Liver (tissue), 9 donors: ENCODE data around the gene ASB13. TPM values are rescaled to one million over a fixed set of nuclear protein-coding genes. Genes with fewer than 3 reads are reported as not detected.

Experiments used
- DNase-seq: peaks from one replicate; pipeline ENCODE4 v3.0.0-alpha.2; 2017; ENCODE audit warnings: low spot score
- H3K27ac ChIP-seq, 2 donors: one replicate each; pipeline ENCODE4 v1.7.0; 2013; ENCODE audit warnings: inconsistent platforms in 2 of 2, low read length in 2 of 2, control low read depth in 1 of 2, low read depth in 1 of 2, mild to moderate bottlenecking in 1 of 2
- H3K27me3 ChIP-seq, 4 donors: one replicate each; pipeline versions ENCODE4 v1.6.1 to v1.7.0; 2013; ENCODE audit warnings: low read length in 3 of 4, inconsistent platforms in 1 of 4, mild to moderate bottlenecking in 1 of 4, moderate library complexity in 1 of 4; ENCODE audit not compliant: control insufficient read depth in 4 of 4, insufficient read depth in 4 of 4
- H3K36me3 ChIP-seq, 4 donors: one replicate each; pipeline versions ENCODE4 v1.6.1 to v1.7.0; 2013; ENCODE audit warnings: low read length in 3 of 4, mild to moderate bottlenecking in 3 of 4, low read depth in 1 of 4, moderate library complexity in 1 of 4; ENCODE audit not compliant: control insufficient read depth in 4 of 4, insufficient read depth in 3 of 4
- H3K4me1 ChIP-seq, 4 donors: one replicate each; pipeline versions ENCODE4 v1.6.1 to v1.7.0; 2013; ENCODE audit warnings: low read length in 3 of 4, mild to moderate bottlenecking in 3 of 4, moderate library complexity in 1 of 4; ENCODE audit not compliant: control insufficient read depth in 4 of 4, insufficient read depth in 4 of 4
- H3K4me3 ChIP-seq, 3 donors: one replicate each; pipeline versions ENCODE4 v1.6.1 to v1.7.0; 2013; ENCODE audit warnings: low read length in 3 of 3, control low read depth in 1 of 3, low read depth in 1 of 3, mild to moderate bottlenecking in 1 of 3
- H3K9ac ChIP-seq, 2 donors: one replicate each; pipeline ENCODE4 v1.7.0; 2013; ENCODE audit warnings: low read length in 2 of 2, mild to moderate bottlenecking in 2 of 2, moderate library complexity in 2 of 2, control low read depth in 1 of 2, low read depth in 1 of 2
- H3K9me3 ChIP-seq, 4 donors: one replicate each; pipeline versions ENCODE4 v1.6.1 to v1.7.0; 2013; ENCODE audit warnings: low read length in 3 of 4; ENCODE audit not compliant: control insufficient read depth in 4 of 4
- EGR1 ChIP-seq, 2 donors: IDR thresholded peaks; 2 replicates each; pipeline ENCODE4 v1.6.1; 2016 to 2018; ENCODE audit warnings: antibody characterized with exemption in 2 of 2, low read depth in 2 of 2
- FOXA1 ChIP-seq: IDR thresholded peaks from 2 replicates; pipeline ENCODE4 v1.6.1; 2016; ENCODE audit warnings: antibody characterized with exemption
- HNF4A ChIP-seq, 2 donors: conservative IDR thresholded peaks; 2 replicates each; pipeline ENCODE4 v1.6.1; 2016; ENCODE audit warnings: antibody characterized with exemption in 2 of 2, mild to moderate bottlenecking in 2 of 2
- HNF4G ChIP-seq: IDR thresholded peaks from 2 replicates; pipeline ENCODE4 v1.6.1; 2016; ENCODE audit warnings: antibody characterized with exemption
- MAX ChIP-seq: IDR thresholded peaks from 2 replicates; pipeline ENCODE4 v1.6.1; 2016; ENCODE audit warnings: antibody characterized with exemption
- NR2F2 ChIP-seq: IDR thresholded peaks from 2 replicates; pipeline ENCODE4 v1.6.1; 2016; ENCODE audit warnings: antibody characterized with exemption
- RAD21 ChIP-seq, 2 donors: IDR thresholded peaks; 2 replicates each; pipeline ENCODE4 v1.6.1; 2016; ENCODE audit warnings: antibody characterized with exemption in 2 of 2, mild to moderate bottlenecking in 2 of 2
- RXRA ChIP-seq, 2 donors: IDR thresholded peaks; 2 replicates each; pipeline ENCODE4 v1.6.1; 2017 to 2018; ENCODE audit warnings: antibody characterized with exemption in 2 of 2, mild to moderate bottlenecking in 1 of 2
- SP1 ChIP-seq: IDR thresholded peaks from 2 replicates; pipeline ENCODE4 v1.6.1; 2018; ENCODE audit warnings: antibody characterized with exemption, mild to moderate bottlenecking
- TAF1 ChIP-seq: conservative IDR thresholded peaks from 2 replicates; pipeline ENCODE4 v1.6.1; 2016; ENCODE audit warnings: antibody characterized with exemption, mild to moderate bottlenecking
- YY1 ChIP-seq: IDR thresholded peaks from 2 replicates; pipeline ENCODE4 v1.6.1; 2016; ENCODE audit warnings: antibody characterized with exemption, mild to moderate bottlenecking
- WGBS: extraction: QIAGEN DNeasy Blood & Tissue Kit; methylation state at CpG from one replicate; pipeline ENCODE4 v1.1.7; 2013; 5-methylcytosine and 5-hydroxymethylcytosine counted together
- polyA plus RNA-seq, 2 donors: library from polyadenylated mRNA; stranded (reverse) in 1 of 2; unstranded in 1 of 2; fragments of 200-250 nt in 1 of 2; fragments of >200 nt in 1 of 2; fragmentation: Nextera tagmentation in 1 of 2; extraction: Ambion mirVana in 1 of 2; gene quantifications; one replicate each; pipeline versions ENCODE4 v1.2.1 to v1.2.3, GENCODE V29; 2013 to 2015
- total RNA-seq, 2 donors: library from RNA; depleted of rRNA; stranded (reverse); fragments of >200 nt; gene quantifications; one replicate each; pipeline ENCODE4 v1.2.3, GENCODE V29; 2014
- TF ChIP-seq, protein P1 (sequence below): IDR thresholded peaks from 2 replicates; pipeline ENCODE4 v1.6.1; 2016; ENCODE audit warnings: antibody characterized with exemption, mild to moderate bottlenecking
- donor health status: healthy.
- donor health status: healthy.
- donor health status: healthy.
- donor health status: healthy.
- donor health status: healthy.

The ASB13 gene
- total and polyA plus RNA-seq, 4 donors = 8.5 to 48.3 (median 42.5) TPM

DNA sequence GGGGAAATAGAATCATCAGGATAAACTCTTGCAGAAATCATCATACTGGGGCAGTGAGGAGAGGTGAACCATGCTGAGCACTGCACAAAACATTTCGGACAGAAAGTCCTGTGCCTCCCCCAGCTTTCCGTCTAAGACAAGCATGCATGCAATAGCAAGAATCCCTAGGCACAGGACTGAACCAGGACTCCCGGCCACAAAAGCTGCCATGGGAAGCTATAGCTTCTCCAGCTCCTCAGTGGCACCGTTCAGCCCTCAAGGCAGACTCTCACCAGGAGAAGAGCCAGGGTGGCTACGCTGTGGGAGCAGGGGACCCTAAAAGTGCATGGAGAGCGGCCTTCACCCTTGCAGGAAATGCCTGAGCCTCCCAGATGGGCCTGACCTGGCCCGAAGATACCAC lies 70.8 kb downstream of the ASB13 start:
- TF ChIP-seq, protein P1, sequence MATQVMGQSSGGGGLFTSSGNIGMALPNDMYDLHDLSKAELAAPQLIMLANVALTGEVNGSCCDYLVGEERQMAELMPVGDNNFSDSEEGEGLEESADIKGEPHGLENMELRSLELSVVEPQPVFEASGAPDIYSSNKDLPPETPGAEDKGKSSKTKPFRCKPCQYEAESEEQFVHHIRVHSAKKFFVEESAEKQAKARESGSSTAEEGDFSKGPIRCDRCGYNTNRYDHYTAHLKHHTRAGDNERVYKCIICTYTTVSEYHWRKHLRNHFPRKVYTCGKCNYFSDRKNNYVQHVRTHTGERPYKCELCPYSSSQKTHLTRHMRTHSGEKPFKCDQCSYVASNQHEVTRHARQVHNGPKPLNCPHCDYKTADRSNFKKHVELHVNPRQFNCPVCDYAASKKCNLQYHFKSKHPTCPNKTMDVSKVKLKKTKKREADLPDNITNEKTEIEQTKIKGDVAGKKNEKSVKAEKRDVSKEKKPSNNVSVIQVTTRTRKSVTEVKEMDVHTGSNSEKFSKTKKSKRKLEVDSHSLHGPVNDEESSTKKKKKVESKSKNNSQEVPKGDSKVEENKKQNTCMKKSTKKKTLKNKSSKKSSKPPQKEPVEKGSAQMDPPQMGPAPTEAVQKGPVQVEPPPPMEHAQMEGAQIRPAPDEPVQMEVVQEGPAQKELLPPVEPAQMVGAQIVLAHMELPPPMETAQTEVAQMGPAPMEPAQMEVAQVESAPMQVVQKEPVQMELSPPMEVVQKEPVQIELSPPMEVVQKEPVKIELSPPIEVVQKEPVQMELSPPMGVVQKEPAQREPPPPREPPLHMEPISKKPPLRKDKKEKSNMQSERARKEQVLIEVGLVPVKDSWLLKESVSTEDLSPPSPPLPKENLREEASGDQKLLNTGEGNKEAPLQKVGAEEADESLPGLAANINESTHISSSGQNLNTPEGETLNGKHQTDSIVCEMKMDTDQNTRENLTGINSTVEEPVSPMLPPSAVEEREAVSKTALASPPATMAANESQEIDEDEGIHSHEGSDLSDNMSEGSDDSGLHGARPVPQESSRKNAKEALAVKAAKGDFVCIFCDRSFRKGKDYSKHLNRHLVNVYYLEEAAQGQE = no peak
- no peak for TF ChIP-seq SP1
- no peak for TF ChIP-seq TAF1
- no peak for TF ChIP-seq YY1
- TF ChIP-seq EGR1 (IDR thresholded peaks at IDR 0.05; ENCODE audit: low read depth in 2 of 2) = no peak
- TF ChIP-seq RXRA (IDR thresholded peaks at IDR 0.05) = no peak
- no peak for TF ChIP-seq FOXA1
- no peaks in the 10 kb centered on the region for H3K36me3 ChIP-seq
- H3K27me3 ChIP-seq = no peaks in the 10 kb centered on the region
- WGBS = 85% methylated on average over 7 of the region's 7 CpGs
- no peaks in the 10 kb centered on the region for H3K9me3 ChIP-seq
- DNase-seq = no peak
- no peak overlapping the region for H3K27ac ChIP-seq
- no peak overlapping the region for H3K4me3 ChIP-seq
- H3K9ac ChIP-seq = no peak overlapping the region
- no peaks in the 10 kb centered on the region for H3K4me1 ChIP-seq

DNA sequence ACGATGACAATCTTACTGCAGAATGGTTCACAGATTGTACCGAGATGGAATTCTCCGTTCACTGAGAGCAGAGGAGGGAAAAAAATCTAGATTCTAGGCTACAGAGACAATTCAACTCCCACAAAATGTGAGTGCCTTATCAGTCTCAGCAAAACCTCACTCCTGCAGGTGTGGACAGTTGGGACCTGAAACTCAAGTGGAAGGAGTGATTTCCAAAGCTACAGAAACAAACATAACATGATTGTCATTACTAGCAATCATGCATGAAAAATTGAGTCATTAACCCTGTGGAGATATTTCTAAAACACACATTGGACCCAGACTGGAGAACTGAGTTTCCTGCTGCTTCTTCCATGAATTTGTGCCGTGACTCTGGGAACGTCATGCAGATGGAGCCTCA lies 71.3 kb downstream of the ASB13 start:
- H3K27ac ChIP-seq = no peak overlapping the region
- no peaks in the 10 kb centered on the region for H3K9me3 ChIP-seq
- H3K4me3 ChIP-seq = no peak overlapping the region
- no peaks in the 10 kb centered on the region for H3K36me3 ChIP-seq
- WGBS = 92% methylated on average over 5 of the region's 5 CpGs
- no peak for DNase-seq
- H3K9ac ChIP-seq = no peak overlapping the region
- TF ChIP-seq NR2F2 = no peak
- TF ChIP-seq MAX = no peak
- no peak for TF ChIP-seq HNF4G
- TF ChIP-seq, protein P1 = no peak
- TF ChIP-seq RAD21 (IDR thresholded peaks at IDR 0.05) = no peak
- TF ChIP-seq SP1 = no peak
- no peak for TF ChIP-seq YY1
- TF ChIP-seq TAF1 = no peak
- no peak for TF ChIP-seq HNF4A (conservative IDR thresholded peaks at IDR 0.05)
- no peaks in the 10 kb centered on the region for H3K4me1 ChIP-seq
- H3K27me3 ChIP-seq = no peaks in the 10 kb centered on the region
